ENCODE measurements around the gene DEGS2.

DNA sequence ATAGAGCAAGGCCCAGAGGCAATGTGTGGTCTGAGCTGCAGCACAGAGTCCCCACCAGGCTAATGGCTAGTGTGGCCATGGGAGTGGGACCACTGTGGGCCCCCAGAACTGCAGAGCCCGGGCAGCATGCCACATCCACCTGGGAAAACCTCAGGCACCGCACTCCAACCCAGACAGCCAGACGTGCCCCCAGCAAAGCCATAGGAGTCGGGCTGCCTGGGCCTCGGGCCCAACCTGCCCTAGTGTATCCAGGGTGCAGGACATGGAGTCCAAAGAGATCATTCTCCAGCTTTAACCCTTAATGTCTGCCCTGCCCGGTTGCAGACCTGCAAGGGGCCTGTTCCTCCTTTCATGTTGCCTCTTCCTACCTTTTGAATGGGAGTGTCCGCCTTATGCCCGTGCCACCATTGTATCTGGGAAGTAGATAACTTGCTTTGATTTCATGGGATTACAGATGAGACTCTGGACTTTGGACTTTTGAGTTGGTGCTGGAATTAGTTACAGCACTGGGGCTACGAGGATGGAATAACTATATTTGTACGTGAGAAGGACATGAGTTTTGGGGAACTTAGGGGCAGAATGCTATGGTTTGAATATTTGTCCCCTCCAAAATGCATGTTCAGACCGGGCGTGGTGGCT, 29.1 kb upstream of the DEGS2 start:
- TF ChIP-seq SUZ12 (IDR thresholded peaks at IDR 0.05; ENCODE audit: extremely low read depth, insufficient read depth, insufficient read length) (no peak), YY1 (IDR thresholded peaks at IDR 0.05; ENCODE audit: insufficient read depth, insufficient read length) (no peak), ZNF274 (IDR thresholded peaks at IDR 0.05; ENCODE audit: low read depth, low read length) (no peak)
